ENCODE results near the gene BACE2.

Gene BACE2
- 0.56 to 4.9 reads per million in 2 donors for total RNA-seq

GRCh38 chr21:41167348-41168342, at the start of gene BACE2:
Gene BACE2 (plus strand): TSS chr21:41168160. CDS start chr21:41168264, 104 bp downstream.
- DNase-seq: no peak

GRCh38 chr21:41119901-41120300, 48.1 kb upstream of the BACE2 start:
- no peak for DNase-seq

GRCh38 chr21:41120997-41121396, 47.0 kb upstream of the BACE2 start:
- DNase-seq: no peak

GRCh38 chr21:41121785-41122415, 46.1 kb upstream of the BACE2 start:
- no peak for DNase-seq

GRCh38 chr21:41124641-41125201, 43.2 kb upstream of the BACE2 start:
- DNase-seq: no peak

GRCh38 chr21:41128981-41129380, 39.0 kb upstream of the BACE2 start:
- DNase-seq: no peak

- no peak for DNase-seq
Measured at GRCh38 chr21:41130883-41131282, 37.1 kb upstream of the BACE2 start.

GRCh38 chr21:41133874-41134522, 34.0 kb upstream of the BACE2 start:
- no peak for DNase-seq

GRCh38 chr21:41135746-41136145, 32.2 kb upstream of the BACE2 start:
- DNase-seq: no peak

- DNase-seq: no peak
Measured at GRCh38 chr21:41136286-41136685, 31.7 kb upstream of the BACE2 start.

- DNase-seq: no peak
Measured at GRCh38 chr21:41137401-41137800, 30.6 kb upstream of the BACE2 start.

GRCh38 chr21:41137889-41138288, 30.1 kb upstream of the BACE2 start:
- no peak for DNase-seq

- DNase-seq: no peak
Measured at GRCh38 chr21:41138711-41139110, 29.2 kb upstream of the BACE2 start.

GRCh38 chr21:41139275-41139674, 28.7 kb upstream of the BACE2 start:
- DNase-seq: no peak

GRCh38 chr21:41139951-41140350, 28.0 kb upstream of the BACE2 start:
- DNase-seq: no peak

- no peak for DNase-seq
Measured at GRCh38 chr21:41141031-41141457, 26.9 kb upstream of the BACE2 start.

- DNase-seq: no peak
Measured at GRCh38 chr21:41142051-41142795, 25.7 kb upstream of the BACE2 start.

GRCh38 chr21:41143596-41144325, 24.2 kb upstream of the BACE2 start:
- no peak for DNase-seq

- DNase-seq: no peak
Measured at GRCh38 chr21:41147096-41147978, 20.6 kb upstream of the BACE2 start.

GRCh38 chr21:41147979-41148355, 20.0 kb upstream of the BACE2 start:
- DNase-seq: no peak

- no peak for DNase-seq
Measured at GRCh38 chr21:41148798-41149197, 19.2 kb upstream of the BACE2 start.
